Spleen (tissue), 7 donors: Measurements from ENCODE around the gene TCEA3.

Source experiments
- POLR2A ChIP-seq, 3 donors: fragments of 450-650 bp; IDR thresholded peaks; one replicate each; pipeline ENCODE4 v1.5.1; 2017; ENCODE audit warnings: antibody characterized with exemption in 3 of 3, mild to moderate bottlenecking in 1 of 3
- POLR2AphosphoS5 ChIP-seq, 3 donors: sonication (generic); formaldehyde crosslinking; IDR thresholded peaks; one replicate each; pipeline ENCODE4 v1.5.1; 2017; ENCODE audit warnings: antibody characterized with exemption in 3 of 3
- TF ChIP-seq, protein P1 (sequence below), 11 experiments: fragments of 200-600 bp in 7 of 11; fragments of 450-650 bp in 4 of 11; sonication (generic) in 4 of 11; IDR thresholded peaks in 8 of 11; conservative IDR thresholded peaks in 3 of 11; 1 replicate in 7 of 11; 2 replicates in 4 of 11; pipeline versions ENCODE4 v1.4.0 to v1.8.0; 2016 to 2021; ENCODE audit warnings: antibody characterized with exemption in 11 of 11, inconsistent platforms in 4 of 11, mild to moderate bottlenecking in 1 of 11
- donor health status: DM: no; HTN: no; CAD: no; lungs with moderate emphysema.
- donor health status: DM: no; HTN: no; CAD: no.
- donor health status: DM: no; HTN: no; CAD: no.

DNA sequence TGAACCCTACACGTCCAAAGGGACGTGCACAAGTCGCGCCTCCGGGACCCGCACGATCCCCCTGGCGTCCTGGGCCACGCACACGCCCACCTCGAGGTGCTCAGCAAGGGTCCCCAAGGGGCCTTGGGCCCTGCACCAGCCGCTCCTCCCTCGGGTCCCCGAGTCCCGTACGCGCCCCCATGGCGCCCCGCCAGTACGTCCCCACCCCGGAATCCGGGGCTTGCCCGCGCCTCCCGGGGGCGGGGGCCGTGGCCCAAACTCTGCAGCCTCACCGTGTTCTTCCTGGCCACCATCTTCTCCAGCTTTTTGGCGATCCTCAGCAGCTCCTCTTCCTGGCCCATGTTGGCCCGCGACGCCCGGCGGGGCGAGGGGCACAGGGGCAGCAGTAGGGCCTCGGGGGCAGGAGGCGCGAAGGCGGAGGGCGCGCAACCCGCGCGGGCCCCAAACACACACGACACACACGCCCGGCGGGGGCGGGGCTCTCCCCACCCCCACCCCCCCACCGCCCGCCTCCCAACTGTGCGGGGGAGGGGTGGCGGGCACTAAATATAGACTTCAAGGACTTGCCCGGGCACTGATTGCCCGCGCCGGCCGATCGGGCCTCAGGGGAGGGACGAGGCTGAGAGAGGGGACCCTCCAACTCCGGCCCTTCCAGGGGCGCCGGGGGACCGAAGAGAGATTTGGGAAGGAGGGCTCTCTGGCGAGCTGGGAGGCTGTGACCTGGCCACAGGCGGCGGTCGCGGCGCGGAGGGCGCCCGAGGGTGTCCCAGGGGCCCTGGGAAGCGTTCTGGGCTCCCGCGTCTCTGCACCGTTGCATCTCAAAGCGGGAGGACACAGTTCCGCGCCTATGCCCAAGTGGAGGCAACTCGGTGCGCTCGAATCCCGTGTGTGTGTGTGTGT is at the start of gene TCEA3:
- TF ChIP-seq POLR2AphosphoS5 (IDR thresholded peaks at IDR 0.05): peak in 2 of 3 donors; percentile 33 to 35
- TF ChIP-seq, protein P1, sequence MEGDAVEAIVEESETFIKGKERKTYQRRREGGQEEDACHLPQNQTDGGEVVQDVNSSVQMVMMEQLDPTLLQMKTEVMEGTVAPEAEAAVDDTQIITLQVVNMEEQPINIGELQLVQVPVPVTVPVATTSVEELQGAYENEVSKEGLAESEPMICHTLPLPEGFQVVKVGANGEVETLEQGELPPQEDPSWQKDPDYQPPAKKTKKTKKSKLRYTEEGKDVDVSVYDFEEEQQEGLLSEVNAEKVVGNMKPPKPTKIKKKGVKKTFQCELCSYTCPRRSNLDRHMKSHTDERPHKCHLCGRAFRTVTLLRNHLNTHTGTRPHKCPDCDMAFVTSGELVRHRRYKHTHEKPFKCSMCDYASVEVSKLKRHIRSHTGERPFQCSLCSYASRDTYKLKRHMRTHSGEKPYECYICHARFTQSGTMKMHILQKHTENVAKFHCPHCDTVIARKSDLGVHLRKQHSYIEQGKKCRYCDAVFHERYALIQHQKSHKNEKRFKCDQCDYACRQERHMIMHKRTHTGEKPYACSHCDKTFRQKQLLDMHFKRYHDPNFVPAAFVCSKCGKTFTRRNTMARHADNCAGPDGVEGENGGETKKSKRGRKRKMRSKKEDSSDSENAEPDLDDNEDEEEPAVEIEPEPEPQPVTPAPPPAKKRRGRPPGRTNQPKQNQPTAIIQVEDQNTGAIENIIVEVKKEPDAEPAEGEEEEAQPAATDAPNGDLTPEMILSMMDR (IDR thresholded peaks at IDR 0.05 in 8 of 11, conservative IDR thresholded peaks at IDR 0.05 in 3 of 11): no peak
- TF ChIP-seq POLR2A (IDR thresholded peaks at IDR 0.05): no peak
